Epidermal melanocyte (primary cell): ENCODE data around the gene KNDC1.
"Not testable (repeated sequence)": the region's sequence is repeated elsewhere in the genome, so short reads cannot be mapped to it uniquely, and the experiment has no call there.

ENCODE experiments used
- DNase-seq: peaks from one replicate; pipeline ENCODE4 v3.0.0; 2011; ENCODE audit warnings: low spot score; ENCODE audit not compliant: insufficient read length

Gene KNDC1

DNA sequence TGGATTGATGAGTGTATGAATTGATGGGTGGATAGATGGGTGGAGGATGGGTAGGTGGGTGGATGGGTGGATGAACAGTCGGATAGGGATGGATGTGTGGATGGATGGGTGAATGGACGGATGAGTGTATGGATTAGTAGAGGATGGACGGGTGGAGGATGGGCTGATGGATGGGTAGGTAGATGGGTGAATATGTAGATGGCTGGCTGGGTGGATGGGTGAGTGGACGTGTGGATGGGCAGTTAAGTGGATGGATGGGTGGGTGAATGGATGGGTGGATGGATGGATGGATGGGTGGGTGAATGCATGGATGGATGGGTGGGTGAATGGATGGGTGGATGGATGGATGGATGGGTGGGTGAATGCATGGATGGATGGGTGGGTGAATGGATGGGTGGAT lies 15.6 kb downstream of the KNDC1 start:
- DNase-seq = not testable (repeated sequence)

- no peak for DNase-seq
These were observed 16.5 kb downstream of the KNDC1 start for GRCh38 chr10:133176546-133176945.

DNA sequence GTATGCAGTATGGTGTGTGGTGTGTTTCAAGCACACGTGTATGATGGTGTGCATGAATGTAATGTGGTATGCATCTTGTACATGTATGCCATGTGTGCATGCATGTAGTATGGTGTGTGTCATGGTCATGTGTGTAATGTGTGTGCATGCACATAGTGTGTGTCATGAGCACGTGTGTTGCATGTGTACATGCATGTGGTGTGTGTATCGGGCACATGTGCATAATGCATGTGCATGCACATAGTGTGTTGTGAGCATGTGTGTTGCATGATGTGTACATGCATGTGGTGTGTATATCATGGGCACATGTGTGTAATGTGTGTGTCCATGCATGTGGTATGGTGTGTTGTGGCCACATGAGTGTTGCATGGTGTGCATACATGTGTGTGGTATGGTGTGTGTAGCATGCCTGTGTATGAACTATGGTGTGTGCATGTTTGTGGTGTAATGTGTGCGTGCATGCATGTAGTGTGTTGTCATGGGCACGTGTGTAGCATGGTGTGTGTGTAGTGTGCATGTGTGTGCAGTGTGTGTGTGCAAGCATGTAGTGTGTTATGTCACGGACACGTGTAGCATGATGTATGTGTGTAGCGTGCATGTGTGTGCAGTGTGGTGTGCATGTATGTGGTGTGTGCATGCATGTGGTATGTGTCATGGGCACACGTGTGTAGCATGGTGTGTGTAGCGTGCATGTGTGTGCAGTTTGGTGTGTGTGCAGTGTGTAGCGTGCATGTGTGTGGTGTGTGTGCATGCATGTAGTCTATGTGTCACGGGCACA lies 17.6 kb downstream of the KNDC1 start:
- no peak for DNase-seq

- no peak for DNase-seq
These were observed 18.5 kb downstream of the KNDC1 start for GRCh38 chr10:133178357-133179127.

DNA sequence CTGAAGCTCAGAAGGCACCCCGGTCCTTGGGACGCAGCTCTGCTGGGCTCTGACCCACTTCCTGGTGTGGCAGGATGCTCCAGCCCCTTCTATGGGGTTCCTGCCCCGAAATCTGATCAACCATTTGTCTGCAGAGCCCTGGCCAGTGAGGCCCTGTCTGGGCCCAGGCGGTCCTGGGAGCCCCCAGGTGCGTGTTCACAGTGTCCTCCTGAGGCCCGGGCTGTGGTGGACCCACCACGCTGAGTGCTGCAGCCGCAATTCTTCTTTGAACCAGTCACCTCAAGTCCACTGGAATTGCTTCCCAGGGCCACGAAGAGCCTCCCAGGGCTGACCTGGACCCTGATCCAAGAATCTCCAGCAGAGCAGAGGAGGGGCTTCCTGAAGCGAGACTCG lies 19.1 kb downstream of the KNDC1 start:
- DNase-seq = no peak

- DNase-seq = no peak
These were observed 19.6 kb downstream of the KNDC1 start for GRCh38 chr10:133179651-133180050.

DNA sequence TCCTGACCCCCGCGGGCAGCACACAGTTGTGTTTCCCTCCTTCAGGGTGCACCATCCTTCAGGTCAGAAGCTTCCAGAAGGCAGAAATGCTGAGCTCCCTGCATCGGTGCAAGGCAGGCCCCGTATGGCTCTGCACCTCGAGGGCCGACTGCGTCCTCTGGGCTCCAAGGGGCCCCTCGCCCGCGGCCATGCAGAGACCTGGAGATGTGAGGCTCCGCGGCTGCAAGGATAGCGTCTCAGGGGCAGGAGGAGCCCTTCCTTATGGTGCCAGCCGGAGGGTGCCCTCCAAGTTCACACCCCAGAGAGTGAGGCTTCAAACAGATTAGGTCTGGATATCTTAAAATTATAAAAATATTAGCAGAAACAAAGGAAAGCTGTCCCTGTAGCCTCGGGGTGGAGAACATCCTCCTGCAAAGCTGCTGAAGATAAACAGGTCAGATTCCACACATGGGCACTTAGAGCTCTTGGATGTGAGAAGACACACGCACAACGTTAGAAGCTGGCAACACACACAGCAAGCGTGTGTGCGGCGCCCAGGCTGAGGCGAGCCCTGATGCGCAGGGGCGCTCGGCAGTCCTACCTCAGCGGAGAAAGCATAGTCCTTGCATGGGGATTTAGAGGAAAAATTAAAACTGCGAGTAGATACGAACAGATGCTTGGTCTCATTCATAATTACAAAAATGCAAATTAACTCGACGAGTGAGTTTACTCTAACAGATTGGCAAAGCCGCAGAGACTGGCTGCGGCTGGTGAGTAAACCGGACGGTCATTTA lies 20.4 kb downstream of the KNDC1 start:
- DNase-seq = no peak

GRCh38 chr10:133180965-133181639 lies 21.1 kb downstream of the KNDC1 start:
- DNase-seq = no peak

GRCh38 chr10:133182190-133182589 lies 22.2 kb downstream of the KNDC1 start:
- no peak for DNase-seq

GRCh38 chr10:133182791-133183645 lies 23.0 kb downstream of the KNDC1 start:
- no peak for DNase-seq

- DNase-seq = no peak
These were observed 23.8 kb downstream of the KNDC1 start for GRCh38 chr10:133183646-133184378.

DNA sequence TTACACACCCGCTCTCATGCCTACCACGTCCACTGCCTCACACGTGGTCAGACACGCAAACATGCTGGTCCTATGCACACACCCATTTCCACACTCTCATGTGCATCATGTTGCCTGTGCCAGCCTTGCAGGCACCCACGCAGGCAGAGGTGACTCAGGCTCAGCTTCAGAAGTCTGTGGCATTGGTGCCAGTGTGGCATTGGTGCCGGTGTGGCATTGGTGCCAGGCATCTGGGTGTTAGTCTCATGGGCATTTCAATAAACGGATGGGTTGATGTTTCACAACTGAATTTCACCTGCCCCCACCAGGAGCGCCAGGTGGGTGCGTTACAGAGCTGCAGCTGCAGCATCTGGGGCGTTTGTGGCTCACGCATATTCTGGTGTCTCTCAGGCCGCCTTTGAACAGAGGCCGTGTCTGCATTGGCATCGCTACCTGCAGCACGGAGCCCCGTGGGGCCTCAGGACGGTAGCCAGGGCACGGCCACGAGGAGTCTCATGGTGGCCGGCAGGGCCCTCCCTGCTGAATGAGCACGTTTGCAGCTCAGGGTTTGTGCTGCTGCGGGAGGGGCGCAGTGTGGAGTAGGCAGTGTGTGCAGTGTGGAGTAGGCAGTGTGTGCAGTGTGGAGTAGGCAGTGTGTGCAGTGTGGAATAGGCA lies 24.7 kb downstream of the KNDC1 start:
- no peak for DNase-seq

DNA sequence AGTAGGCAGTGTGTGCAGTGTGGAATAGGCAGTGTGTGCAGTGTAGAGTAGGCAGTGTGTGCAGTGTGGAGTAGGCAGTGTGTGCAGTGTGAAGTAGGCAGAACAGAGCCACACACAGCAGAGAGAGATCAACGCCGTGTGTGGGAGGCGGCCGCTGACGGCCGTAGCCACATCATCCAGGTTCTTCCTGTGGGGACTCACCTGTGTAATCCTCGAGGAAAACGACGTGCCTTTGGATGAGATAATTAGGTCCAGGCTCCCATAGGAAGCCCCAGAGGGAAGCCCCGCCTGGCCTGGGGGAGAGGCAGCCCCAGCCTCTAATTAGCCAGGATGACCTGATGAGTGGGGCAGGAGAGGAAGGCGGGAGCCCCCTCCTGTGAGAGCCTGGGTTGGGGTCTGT lies 25.4 kb downstream of the KNDC1 start:
- DNase-seq = no peak

DNA sequence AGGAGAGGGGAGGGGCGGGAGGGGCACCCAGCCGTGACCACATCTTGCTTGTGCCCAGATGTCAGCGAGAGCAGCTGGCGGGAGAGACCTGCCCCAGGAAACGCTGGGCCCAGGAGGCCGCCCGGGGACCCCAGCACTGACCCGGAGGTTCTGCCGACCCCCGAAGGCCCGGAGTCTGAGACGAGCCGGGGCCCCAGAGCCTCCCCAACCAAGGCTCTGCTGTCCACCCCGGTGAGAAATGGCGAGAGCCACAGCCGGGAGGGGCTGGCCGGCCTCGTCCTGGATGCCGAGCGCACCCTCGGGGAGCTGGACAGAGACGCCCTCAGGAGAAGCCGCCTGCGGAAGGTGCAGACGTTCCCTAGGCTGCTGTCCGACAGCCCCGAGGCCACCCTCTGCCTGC lies 25.9 kb downstream of the KNDC1 start:
- no peak for DNase-seq

- DNase-seq = no peak
These were observed 26.5 kb downstream of the KNDC1 start for GRCh38 chr10:133186416-133187090.

DNA sequence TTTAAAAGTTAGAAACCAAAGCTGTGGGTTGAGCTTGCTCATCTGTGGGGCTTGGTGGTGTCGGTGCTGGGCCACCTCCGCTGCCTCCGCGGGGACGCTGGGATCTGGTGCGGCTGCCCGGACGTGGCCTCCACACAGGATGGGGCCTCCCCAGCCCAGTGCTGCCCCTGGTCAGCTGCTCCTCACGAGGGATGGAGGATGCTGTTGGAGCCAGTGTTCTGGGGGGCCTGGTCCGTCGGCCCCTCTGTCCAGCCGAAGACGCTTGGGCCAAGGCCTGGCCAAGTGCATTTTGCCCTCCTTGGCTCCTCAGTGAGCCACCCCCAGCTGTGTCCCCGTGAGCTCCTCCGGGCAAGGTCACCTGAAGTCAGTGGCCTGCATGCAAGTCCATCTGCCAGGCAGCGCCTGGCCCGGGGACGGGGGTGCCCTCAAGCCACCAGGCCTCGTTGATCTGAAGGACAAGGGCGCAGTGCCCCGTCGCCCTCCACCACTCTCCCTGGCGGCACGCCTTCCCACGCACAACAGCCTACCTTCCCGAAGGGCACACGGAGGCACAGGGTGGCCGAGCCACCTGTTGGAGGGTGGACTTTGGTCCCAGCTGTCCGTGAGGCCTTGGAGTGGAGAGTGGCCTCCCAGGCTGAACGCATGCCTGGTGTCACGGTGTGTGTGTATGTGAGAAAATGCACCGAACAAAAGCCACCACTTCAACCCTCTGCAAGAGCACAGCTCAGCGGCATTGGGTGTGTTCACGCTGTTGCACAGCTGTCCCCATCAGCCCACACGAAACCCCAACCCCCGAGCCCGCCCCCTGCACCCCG lies 27.3 kb downstream of the KNDC1 start:
- no peak for DNase-seq

DNA sequence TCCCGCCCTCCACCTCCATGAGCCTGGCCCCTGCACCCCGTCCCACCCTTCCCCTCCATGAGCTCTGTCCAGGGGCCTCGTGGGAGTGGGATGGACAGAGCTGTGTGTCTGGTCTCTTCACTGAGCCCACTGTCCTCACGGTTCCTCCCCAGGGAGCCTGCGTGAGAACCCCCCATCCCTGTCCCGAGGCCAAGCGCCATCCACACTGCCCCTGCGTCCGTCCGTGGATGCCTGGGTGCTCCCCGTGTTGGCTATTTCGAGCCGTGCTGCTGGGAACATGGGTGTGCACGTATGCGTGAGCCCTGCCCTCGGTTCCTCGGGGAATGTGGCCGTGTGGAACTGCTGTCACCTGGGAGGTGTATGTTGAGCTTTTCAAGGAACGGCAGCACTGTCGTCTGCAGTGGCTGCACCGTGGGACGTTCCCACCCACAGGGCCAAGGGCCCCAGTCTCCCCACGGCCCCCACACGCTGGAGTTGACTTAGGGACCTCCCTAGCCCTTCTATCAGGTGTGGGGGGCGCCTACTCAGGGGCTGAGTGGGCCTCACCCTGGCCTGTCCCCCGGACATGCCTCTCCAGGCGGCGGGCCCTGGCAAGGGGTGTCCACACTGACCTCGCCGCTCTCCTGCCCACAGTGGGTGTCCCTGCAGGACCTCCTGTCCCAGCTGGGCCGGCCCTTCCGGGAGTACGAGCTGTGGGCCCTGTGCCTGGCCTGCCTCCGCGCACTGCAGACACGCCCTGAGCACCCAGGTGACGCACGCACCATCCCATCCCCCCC lies 28.1 kb downstream of the KNDC1 start:
- DNase-seq = no peak
